ENCODE results near the gene FLT1.

FLT1 gene

GRCh38 chr13:28485996-28486543, 8.9 kb downstream of the FLT1 start:
- no peak for DNase-seq (ENCODE audit: low read depth in 1 of 2, low spot score in 1 of 2)

GRCh38 chr13:28485551-28485950, 9.4 kb downstream of the FLT1 start:
- no peak for DNase-seq (ENCODE audit: low read depth in 1 of 2, low spot score in 1 of 2)

DNA sequence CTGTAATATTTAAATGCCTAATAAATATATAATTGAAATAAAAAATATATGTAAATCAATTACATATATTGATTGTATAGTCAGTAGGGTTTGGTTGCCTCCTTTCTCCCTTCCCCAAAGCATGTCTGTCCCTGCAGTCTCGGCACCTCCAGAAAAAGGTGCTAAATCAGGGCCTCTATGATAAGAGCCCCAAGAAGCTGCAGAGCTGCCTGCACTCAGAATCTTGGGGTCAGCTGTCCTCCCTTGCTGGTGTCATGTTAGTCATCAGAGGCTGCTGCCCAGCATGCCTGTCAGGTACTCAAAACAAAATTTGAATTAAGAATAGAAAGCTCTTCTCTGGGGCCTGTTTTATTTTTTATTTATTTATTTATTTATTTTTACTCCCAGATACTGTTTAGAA, 9.8 kb downstream of the FLT1 start:
- no peak for DNase-seq (ENCODE audit: low read depth in 1 of 2, low spot score in 1 of 2)

DNA sequence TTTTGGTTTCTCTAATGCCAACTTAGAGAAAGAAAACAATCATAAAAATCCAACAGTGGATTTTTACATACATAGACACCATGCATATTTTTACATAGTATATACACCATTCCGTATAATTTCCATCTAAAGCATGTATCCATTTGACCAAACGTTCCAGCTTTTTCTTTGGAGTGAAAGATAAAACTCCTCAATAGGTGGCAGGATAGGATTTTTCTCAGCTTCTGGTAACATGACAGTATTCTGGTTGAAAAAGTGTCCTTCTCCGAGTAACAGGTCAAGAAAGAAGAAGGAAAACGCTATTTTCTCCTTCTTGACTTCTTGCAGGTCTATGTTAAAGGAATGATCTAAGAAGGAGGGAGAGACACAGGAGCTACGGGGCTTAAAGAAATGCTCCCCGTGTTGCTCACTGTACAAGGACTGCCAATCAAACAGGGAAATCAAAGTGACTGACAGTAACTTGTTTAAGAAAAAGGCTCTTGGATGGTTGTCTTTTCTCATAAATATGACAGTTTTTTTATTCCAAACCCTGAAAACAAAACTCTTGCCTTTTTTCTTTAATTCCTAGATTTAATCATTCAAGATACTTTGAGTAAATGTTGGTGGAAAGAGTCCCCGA, 11.5 kb downstream of the FLT1 start:
- DNase-seq (ENCODE audit: low read depth in 1 of 2, low spot score in 1 of 2), result no peak

DNA sequence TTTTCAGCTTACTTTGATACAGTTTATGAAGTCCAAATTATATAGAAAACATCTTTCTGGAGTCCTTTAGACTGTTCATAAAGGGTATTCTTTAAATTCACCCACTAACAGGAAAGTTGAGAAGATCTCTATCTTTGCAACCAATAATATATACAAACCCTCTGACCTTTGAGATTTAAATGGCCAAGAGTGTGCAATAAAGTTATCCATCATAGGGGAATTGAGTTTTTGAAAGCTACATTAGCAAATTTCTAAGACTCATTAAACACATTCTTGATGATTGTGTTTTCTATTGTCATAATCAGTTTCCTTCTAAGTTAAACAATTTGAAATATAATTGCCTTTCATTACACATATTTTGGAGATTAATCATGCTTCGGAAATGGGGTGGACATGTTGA, 15.9 kb downstream of the FLT1 start:
- DNase-seq (ENCODE audit: low read depth in 1 of 2, low spot score in 1 of 2), result no peak

DNA sequence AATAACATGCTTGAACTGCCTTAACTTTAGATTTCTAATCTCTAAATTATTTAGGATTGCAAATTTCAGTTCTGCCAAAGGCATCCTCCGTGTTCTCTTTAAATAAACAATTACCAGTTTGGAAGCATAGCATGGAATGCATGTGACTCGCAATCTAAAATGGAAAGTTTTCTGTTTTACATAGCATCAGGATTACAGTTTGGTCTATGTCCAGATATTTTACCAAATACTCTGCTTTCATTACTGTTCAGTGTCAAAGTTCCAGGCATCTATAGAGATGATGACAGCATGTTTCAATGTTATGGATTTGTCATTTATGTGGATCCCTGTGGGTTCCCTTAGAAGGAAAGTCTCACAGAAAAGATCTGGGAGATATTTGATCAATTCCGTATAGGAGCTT, 16.8 kb downstream of the FLT1 start:
- DNase-seq (ENCODE audit: low read depth in 1 of 2, low spot score in 1 of 2), result no peak

DNA sequence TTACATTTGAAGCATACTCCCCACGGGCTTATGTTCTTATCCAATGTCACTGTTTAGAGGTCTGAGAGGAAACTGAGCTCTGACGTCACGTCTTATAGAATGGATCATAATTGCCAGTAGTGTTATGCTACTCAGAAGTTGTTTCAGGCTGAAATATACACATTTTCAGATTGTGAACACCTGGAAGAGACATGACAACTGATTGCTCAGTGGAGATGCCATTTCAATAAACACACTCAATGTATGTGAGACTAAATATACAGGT, 17.3 kb downstream of the FLT1 start:
- no peak for DNase-seq (ENCODE audit: low read depth in 1 of 2, low spot score in 1 of 2)

- no peak for DNase-seq (ENCODE audit: low read depth in 1 of 2, low spot score in 1 of 2)
Observed at GRCh38 chr13:28476919-28477708, 17.8 kb downstream of the FLT1 start.

- DNase-seq (ENCODE audit: low read depth in 1 of 2, low spot score in 1 of 2), result no peak
Observed at GRCh38 chr13:28475916-28476725, 18.8 kb downstream of the FLT1 start.

DNA sequence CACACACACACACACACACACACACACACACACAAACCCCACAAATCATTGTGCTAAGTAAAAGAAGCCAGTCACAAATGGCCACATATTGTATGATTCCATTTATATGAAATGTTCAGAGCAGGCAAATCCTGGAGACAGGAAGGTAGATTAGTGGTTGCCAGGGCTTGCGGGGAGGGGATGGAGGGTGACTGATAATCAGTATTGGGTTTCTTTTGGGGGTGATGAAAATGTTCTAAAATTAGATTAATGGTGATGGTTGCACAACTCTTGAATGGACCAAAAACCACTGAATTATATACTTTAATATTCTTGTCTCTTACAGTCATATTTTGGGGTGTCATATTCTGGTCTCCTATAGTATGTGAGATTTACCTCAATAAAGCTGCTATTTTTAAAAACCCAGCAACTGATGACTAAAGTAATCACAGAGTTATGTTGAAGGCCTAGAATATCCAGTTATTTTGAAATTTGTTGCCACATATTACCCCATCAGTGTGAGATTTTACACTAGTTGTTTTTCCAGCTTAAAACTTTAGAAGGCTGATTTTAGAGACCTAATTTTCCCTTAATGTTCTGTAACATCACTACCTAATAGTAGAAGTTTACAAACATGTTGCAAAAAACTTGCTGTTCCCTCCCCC, 20.3 kb downstream of the FLT1 start:
- DNase-seq (ENCODE audit: low read depth in 1 of 2, low spot score in 1 of 2), result no peak

DNA sequence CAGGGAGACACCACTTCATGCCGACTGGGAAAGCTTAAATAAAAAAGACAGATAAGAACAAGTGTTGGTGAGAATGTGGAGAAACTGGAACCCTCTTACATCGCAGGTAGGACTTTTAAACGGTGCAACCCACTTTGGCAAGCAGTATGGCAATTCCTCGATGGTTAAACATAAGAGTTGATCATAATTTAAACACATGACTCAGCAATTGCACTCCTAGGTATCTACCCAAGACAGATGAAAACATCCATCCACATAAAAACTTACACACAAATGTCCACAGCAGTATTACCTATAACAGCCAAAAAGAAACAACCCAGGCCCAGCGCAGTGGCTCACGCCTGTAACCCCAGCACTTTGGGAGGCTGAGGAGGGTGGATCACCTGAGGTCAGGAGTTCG, 21.9 kb downstream of the FLT1 start:
- DNase-seq (ENCODE audit: low read depth in 1 of 2, low spot score in 1 of 2), result no peak

- DNase-seq (ENCODE audit: low read depth in 1 of 2, low spot score in 1 of 2), result no peak
Observed at GRCh38 chr13:28471421-28471820, 23.5 kb downstream of the FLT1 start.

GRCh38 chr13:28470296-28470695, 24.6 kb downstream of the FLT1 start:
- no peak for DNase-seq (ENCODE audit: low read depth in 1 of 2, low spot score in 1 of 2)

DNA sequence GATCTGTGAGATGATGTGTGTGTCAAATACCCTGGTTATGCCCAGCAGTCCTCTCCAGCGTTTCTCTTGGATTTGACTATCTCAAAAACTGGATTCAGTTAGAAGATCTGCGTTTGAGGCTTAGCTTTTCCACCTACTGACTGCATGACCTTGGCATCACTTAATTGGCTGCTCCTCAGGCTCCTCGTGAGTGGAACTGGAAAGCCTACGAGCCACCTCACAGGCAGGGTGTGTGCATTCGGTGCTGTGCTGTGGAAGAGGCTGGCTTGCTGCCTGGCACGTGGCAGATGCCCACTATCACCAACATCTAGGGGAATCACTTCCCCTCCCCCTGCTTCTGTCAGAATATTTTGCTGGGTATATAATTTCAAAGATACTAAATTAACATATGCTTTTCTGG, 25.6 kb downstream of the FLT1 start:
- no peak for DNase-seq (ENCODE audit: low read depth in 1 of 2, low spot score in 1 of 2)

DNA sequence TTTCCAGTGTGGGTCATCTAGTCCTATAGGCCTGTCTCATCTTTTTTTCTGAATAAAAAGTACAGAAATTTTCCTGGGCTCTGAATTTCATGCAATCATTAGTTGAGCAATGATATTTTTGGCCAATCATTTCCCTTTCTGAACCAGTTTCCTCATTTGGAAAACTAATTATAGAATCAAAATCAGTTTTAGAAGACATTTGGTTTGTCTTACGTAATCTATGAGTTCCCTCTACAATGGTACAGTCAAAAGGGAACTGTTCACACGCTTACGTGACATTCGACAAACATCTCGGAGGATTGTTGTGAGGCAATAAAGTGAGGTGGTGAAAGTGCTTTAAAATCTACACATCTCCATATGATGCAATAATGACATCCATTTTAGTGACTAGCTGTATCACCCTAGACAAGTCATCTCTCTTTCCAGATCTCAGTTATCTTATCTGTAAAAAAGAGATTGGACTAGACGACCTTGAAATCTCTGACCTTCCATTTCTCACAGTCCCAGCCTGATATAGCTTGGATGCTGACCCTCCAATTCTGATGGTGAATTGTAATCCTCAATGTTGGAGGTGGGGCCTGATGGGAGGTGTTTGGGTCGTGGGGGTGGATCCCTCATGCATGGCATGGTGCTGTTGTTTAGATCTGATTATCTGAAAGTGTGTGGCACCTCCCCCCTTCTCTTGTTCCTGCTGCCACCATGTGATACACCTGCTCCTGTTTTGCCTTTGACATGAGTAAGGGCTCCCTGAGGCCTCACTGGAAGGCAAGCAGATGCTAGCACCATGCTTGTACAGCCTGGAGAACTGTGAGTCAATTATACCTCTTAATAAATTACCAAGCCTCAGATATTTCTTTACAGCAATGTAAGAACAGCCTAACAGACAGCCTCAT, 26.7 kb downstream of the FLT1 start:
- no peak for DNase-seq (ENCODE audit: low read depth in 1 of 2, low spot score in 1 of 2)

DNA sequence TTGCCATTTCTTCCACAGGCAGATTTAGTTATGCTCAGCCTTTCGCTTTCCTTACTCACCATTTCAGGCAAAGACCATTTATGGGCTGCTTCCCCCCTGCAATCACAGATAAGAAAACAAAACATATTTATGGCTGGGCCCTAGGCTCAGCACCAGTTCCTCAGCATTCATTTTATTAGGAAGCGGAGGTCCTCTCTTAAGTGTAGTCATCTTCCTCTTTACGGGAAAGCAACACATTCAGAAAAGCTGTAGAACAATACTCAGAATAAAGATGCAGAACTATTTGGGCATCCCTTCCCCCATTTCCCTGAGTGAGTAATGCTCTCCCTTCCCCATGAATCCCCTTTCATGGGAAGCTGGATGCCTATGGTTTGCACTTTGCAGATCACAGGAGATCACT, 27.9 kb downstream of the FLT1 start:
- no peak for DNase-seq (ENCODE audit: low read depth in 1 of 2, low spot score in 1 of 2)

DNA sequence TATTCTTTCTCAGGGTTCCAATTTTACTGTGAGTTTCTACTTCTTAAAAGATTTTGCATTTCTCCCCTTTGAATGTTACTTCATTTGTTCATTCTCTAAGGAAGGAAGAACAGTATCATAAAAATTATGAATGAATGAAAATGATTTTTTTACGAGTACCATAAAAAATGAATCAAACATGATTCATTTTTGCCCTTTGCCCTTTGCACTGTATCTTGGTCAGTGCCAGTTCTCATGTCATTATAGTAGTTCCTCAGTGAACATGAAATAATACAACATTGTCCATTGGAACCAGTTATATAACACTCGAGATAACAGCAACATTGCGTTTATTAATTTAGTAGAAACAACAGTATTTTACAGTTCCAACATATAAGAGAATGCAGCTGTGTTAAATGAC, 28.8 kb downstream of the FLT1 start:
- DNase-seq (ENCODE audit: low read depth in 1 of 2, low spot score in 1 of 2), result no peak

GRCh38 chr13:28464861-28465460, 30.0 kb downstream of the FLT1 start:
- DNase-seq (ENCODE audit: low read depth in 1 of 2, low spot score in 1 of 2), result no peak

GRCh38 chr13:28463481-28463880, 31.4 kb downstream of the FLT1 start:
- DNase-seq (ENCODE audit: low read depth in 1 of 2, low spot score in 1 of 2), result no peak

DNA sequence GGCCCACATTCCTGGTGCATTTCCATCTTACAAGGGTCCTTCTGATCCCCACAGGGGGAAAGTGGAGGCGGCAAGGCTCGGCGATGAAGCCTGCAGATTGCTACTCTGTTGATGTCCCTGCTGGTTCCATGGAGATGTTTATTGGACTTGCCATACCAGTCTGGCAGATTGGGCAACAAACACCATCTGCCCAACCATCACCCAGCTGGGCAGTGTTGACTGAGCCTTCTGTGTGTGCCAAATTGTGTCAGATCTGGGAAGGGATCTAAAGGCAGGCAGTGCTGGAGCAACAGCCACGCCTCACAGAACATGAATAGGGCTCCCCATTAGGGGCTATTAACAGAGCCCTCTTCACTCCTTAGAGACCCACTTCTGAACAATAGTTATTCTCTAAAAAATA, 35.0 kb downstream of the FLT1 start:
- no peak for DNase-seq (ENCODE audit: low read depth in 1 of 2, low spot score in 1 of 2)
